HG03103 (cell line): Measurements from ENCODE around the gene CIITA.
A peak's percentile ranks its signal among the peaks of the same experiment; 100 is the strongest.

Source experiments
- ATAC-seq: cut with Tn5 transposase; IDR thresholded peaks from one replicate; pipeline ENCODE4 v1.9.1; 2021; ENCODE audit warnings: low read depth; ENCODE audit not compliant: unreplicated experiment

Gene CIITA

DNA sequence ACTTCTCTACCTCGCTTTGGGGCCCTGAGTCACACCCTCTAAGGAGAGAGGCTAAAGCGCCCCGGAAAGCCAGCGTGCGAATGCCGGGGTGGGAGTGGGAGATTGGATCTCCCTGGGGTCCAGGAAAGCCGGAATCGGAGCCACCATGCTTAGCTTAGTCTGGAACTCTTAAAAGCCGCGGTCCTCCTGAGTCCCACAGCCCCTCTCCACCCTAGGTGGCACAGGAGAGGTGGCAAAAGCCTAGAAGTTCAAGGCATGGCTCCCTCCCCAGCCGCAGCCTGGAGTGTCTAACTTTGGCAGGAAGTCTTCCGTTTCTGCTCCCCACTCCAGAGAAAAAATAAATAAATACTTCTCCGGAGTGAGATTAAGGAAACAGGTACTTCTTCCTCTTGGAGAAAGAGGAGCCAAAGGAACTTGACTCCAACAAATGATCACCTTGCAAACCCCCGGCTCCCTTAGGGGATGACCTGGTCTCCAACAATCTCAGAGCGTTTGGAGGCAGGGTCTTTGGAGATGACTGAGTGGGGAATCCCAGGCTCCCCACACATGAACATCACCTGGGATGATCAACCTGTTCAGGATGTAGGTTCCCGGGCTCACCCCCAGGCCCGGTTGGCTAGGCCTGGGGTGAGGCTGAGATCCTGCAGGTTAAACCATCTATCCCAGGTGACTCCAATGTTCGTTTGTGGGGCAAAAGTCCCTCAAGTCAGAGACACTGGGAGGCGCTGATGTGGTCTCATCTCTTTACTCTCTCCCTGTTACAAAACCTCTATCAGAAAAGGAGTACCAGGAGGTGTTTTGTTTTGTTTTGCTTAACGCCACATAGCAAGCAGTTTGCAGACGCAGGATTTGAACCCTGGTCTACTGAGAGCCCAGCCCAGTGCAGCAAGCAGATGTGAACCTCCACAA lies 2.9 kb downstream of the CIITA start:
- ATAC-seq: no peak

DNA sequence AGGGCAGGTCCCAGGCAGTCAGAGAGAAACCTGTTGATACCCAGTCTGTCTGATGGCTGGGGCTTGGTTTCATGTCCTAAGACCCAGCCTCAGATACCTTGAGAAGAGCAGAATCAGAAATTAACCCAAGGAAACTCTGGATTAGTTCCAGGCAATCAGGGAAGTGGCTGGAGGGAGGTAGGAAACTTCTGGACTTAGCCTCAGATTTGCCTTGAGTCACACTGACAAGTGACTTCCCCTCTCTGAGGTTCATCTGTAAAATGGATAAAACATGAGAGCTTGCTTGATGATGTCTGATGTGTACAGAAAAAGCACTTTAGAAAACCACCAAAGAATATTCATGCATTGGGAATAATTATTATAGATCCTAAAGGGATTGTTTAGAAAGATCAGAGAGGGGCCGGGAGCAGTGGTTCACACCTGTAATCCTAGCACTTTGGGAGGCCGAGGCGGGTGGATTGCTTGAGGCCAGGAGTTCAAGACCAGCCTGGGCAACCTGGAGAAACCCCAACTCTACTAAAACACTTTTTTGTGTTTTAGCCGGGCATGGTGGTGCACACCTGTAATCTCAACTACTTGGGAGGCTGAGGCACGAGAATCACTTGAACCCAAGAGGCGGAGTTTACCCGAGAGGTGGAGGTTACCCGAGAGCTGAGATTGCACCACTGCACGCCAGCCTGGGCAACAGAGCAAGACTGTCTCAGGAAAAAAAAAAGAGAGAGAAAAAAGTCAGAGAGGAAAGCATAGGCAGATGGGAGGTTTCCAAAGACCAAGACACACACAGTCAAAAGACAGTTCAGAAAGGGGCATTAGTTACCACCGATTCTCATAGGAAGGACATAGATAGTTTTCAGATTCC lies 3.8 kb downstream of the CIITA start:
- no peak for ATAC-seq

DNA sequence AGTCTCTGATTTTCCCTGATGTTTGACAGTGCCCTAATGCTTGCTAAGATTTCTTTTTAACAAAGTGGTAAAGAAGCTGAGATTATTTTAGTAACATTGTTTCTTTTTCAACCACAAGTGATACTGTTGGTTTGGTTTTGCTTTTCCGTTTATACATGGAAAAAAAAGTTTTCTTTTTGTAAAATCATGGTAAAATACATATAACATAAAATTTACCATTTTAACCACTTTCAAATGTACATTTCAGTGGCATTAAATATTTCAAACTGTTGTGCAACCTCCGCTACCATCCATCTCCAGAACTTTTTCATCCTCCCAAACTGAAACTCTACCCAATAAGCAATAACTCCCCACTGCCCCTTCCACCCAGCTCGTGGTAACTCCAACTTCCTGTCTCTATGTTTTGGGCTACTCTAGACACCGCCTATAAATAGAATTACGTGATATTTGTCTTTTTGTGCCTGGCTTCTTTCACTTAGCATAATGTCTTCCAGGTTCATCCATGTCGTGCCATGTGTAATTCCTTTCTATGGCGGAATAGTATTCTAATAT lies 4.6 kb downstream of the CIITA start:
- ATAC-seq: no peak

DNA sequence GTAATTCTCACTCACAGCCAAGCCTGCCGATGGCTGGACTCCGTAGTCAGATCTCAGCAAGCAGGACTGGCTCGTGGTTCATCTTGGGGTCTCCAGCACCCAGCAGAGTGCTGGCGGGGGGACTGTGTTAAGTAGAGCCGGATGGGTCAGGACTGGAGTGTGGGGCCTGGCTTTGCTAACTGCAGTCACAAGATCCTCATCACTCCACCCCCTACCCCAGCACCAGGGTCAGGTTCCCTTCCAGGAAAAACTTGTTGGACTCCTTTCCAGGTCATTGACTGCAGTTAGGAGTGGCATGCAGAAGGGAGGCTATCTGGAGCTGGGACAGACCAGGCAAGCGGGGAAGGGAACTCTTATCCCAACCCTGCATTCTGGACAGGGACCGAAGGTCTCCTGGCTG lies 6.0 kb downstream of the CIITA start:
- no peak for ATAC-seq

DNA sequence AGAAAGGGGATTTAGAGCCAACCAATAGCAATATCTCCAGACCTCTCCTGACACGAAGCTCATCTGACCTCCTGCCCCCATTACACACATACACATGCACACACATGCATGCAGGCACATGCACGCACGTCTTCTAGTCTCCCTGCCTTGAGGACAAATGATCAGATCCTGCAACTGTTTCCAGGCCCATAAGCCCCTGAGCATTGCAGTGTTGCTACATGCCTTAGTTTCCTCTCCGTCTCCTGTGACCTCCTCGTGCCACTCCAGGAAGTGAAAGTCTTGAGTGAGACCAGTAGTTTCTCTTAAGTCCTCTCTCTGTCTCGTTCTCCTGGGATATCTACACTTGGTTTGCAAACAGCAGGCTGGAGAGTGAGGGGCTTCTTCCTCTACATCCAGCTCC lies 8.2 kb downstream of the CIITA start:
- no peak for ATAC-seq

DNA sequence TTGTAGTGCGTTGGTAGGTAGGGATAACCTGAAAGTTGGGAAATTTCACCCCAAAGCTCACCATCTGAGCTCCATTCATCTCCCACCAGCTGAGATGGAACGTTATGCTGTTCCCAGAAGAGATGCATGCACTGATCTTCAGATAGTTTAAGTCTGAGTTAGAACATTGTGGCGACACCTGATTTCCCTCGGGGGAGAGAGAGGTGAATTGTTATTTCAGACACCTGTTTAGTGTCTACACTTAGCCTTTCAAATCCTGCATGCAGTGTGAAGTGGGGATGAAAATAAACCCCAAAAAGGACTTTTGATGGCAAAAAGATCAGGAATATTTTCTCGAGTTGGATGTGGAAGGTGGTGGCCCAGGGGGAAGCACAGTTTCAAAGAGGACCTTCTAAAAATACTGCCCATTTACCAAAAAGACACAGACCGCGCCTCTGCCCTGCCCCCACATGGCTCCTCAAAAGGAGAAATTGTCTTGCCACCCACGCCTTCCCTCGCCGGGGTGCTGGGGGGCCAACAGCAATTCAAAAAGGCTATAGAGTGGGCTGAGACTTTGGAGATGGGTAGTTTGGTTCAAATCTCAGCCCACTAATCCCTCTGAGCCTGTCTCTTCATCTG lies 11.4 kb downstream of the CIITA start:
- ATAC-seq: no peak

DNA sequence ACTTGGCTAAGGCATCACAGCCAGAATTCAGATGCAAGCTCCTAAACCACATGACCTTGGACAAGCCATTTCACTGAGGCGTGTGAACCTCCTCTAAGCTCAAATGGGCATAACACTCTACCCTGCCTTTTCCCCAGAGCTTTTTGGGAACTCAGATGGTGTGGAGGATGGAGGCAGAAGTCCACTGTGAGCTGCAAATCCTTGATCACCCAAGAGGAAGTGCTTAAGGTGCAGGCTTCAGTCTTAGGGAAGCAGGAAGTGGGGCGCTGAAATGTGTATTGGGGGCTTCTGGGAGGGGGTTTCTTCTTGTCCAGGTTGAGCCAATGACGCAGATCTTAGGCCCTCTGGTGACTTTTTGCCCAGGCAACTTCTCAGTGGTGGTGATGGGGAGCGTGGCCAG lies 12.9 kb downstream of the CIITA start:
- no peak for ATAC-seq

DNA sequence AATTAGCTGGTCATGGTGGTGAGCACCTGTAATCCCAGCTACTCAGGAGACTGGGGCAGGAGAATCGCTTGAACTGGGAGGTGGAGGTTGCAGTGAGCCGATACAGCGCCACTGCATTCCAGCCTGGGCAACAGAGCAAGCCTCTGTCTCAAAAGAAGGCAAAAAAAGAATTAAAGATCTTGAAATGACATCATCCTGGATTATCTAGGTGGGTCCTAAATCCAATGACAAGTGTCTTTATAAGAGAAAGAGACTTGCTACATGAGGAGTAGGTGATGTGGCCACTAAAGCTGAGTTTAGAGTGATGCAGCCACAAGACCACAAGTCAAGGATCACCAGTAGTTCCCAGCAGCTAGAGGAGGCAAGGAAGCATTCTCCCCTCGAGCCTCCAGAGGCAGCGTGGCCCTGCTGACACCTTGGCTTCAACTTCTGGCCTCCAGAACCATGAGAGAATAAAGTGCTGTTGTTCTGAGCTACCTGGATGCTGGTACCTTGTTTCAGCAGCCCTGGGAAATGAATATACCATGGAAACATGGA lies 15.8 kb downstream of the CIITA start:
- no peak for ATAC-seq

DNA sequence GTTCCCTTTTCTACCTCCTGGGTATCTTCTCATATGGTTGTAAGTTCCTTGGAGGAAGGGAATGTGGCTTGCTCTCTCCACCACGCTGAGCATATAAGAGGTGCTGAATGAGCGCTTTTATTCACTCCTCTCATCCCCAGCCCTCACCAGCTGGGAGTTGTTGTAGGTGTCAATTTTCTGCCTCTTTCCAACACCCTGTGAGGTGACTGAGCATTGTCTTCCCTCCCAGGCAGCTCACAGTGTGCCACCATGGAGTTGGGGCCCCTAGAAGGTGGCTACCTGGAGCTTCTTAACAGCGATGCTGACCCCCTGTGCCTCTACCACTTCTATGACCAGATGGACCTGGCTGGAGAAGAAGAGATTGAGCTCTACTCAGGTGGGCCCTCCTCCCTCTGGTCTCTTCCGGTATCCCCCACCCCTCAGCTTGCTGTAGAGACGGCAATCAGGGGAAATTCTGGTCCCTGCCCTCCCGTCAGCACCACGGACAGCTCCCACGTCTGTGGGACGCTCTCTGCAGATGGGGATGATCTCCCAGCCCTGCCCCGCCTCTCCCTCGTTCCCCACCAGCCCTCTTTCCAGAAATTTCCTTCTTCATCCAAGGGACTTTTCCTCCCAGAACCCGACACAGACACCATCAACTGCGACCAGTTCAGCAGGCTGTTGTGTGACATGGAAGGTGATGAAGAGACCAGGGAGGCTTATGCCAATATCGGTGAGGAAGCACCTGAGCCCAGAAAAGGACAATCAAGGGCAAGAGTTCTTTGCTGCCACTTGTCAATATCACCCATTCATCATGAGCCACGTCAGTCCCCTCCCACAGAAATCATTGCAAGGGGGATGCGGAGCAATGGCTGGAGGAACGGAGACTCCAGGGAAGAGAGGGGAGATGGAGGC lies 18.3 kb downstream of the CIITA start:
- no peak for ATAC-seq

DNA sequence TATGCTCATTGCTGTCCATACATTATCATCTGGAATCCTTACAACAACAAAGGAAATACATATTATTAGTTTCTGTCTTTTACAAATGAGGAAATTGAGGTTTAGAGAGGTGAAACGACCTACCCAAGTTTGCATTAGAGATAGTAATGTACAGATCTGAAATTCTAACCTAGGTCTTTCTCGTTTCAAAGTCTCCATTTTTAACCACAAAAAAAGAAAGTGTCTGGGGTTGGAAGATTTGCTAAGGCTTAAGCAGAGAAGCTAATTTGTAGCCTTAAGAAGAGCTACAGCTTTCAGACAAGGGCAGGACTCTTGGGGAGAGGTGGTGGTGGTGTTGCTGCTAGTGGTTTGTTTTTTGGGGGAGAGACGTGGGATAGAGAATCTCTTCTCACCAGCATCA lies 19.2 kb downstream of the CIITA start:
- no peak for ATAC-seq

DNA sequence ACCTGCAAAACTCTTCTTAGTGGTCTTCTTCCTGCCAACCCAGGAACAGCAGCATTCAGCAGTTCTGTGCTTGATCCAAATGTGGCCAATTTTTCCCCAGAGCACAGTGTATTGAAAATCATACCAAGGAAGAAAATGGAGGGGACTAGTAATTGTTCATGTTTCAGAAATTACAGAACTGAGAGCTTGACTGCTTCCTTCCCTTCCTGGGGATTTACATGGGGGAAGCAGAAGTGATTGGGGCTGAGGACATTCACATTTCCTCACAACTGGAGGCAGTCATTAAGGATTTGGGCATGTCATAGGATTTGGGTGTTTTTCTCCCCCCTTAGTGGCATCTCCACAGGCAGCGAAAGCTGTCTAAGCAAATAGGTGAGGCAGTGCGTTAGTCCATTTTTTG lies 19.7 kb downstream of the CIITA start:
- no peak for ATAC-seq

DNA sequence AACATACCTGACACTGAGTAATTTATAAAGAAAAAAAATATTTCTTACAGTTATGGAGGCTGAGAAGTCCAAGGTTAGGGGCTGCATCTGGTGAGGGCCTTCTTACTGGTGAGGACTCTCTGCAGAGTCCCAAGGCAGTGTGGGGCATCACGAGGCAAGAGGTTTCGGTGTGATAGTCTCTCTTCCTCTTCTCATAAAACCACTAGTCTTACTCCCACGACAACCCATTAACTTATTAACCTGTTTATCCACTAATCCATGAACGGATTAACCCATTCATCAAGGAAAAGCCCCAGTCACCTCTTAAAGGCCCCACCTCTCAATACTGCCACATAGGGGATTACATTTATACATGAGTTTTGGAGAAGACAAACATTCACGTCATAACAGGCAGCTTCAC lies 20.1 kb downstream of the CIITA start:
- peak; percentile 56 for ATAC-seq

DNA sequence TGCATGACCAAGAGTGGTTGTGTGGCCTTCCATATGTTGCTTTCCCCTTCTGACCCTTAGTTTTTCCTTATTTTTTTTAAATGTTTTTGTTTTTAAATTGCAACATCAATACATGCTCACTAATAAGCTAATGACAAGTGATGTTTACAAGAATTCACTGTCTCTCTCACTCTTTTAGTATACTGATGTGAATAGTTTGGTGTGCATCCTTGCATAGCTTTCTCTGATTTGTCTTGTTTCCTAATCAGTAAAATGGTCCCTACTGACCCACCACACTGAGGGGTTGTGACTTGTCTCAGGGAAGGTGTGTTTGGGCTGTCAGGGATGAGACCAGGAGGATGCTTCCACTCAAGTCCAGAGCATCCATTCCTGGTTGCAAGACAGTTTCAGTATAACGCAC lies 26.0 kb downstream of the CIITA start:
- ATAC-seq: no peak

DNA sequence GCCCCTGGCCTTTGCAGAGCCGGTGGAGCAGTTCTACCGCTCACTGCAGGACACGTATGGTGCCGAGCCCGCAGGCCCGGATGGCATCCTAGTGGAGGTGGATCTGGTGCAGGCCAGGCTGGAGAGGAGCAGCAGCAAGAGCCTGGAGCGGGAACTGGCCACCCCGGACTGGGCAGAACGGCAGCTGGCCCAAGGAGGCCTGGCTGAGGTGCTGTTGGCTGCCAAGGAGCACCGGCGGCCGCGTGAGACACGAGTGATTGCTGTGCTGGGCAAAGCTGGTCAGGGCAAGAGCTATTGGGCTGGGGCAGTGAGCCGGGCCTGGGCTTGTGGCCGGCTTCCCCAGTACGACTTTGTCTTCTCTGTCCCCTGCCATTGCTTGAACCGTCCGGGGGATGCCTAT lies 29.5 kb downstream of the CIITA start:
- ATAC-seq: no peak

DNA sequence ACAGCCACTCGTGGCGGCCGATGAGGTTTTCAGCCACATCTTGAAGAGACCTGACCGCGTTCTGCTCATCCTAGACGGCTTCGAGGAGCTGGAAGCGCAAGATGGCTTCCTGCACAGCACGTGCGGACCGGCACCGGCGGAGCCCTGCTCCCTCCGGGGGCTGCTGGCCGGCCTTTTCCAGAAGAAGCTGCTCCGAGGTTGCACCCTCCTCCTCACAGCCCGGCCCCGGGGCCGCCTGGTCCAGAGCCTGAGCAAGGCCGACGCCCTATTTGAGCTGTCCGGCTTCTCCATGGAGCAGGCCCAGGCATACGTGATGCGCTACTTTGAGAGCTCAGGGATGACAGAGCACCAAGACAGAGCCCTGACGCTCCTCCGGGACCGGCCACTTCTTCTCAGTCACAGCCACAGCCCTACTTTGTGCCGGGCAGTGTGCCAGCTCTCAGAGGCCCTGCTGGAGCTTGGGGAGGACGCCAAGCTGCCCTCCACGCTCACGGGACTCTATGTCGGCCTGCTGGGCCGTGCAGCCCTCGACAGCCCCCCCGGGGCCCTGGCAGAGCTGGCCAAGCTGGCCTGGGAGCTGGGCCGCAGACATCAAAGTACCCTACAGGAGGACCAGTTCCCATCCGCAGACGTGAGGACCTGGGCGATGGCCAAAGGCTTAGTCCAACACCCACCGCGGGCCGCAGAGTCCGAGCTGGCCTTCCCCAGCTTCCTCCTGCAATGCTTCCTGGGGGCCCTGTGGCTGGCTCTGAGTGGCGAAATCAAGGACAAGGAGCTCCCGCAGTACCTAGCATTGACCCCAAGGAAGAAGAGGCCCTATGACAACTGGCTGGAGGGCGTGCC lies 30.1 kb downstream of the CIITA start:
- ATAC-seq: no peak

DNA sequence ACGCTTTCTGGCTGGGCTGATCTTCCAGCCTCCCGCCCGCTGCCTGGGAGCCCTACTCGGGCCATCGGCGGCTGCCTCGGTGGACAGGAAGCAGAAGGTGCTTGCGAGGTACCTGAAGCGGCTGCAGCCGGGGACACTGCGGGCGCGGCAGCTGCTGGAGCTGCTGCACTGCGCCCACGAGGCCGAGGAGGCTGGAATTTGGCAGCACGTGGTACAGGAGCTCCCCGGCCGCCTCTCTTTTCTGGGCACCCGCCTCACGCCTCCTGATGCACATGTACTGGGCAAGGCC lies 30.7 kb downstream of the CIITA start:
- no peak for ATAC-seq

DNA sequence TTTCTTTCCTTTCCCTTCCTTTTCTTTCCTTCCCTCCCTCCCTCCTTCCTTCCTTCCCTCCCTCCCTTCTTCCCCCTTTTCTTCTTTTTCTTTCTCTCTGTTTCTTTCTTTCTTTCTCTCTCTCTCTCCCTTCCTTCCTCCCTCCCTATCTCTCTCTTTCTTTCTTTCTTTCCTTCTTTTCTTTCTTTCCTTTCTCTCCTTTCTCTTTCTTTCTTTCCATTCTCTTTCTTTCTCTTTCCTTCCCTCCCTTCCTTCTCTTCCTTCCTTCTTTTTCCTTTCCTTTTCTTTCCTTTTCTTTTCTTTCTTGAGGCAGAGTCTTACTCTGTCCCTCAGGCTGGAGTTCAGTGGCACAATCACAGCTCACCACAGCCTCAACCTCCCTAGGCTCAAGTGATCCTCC lies 34.3 kb downstream of the CIITA start:
- ATAC-seq: no peak

DNA sequence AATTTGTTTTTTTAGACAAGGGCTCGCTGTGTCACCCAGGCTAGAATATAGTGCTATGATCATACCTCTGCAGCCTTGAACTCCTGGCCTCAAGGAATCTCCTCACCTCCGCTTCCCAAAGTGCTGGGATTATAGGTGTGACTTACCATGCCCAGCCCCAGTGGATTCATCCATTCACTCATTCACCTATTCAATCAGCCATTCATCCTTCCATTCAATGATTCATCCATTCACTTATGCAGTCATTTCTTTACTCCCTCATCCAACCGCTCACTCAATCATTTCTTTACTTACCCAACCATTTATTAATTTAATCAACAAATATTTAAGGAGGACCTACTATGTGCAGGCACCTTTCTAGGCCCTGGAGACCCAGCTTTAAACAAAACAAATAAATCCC lies 39.5 kb downstream of the CIITA start:
- no peak for ATAC-seq
